Lower lobe of right lung (tissue), 2 donors: ENCODE results near the gene HYKK. TPM values are rescaled to one million over a fixed set of nuclear protein-coding genes. Genes with fewer than 3 reads are reported as not detected.

ENCODE experiments used
- ATAC-seq, 2 donors: fragments of 200-7000 bp; cut with Tn5 transposase; one replicate each; pipeline ENCODE4 v1.9.1; 2020 to 2022; ENCODE audit warnings: mild to moderate bottlenecking in 2 of 2, moderate library complexity in 2 of 2
- DNase-seq: peaks from one replicate; pipeline ENCODE4 v3.0.0-alpha.2; 2020
- H3K27ac ChIP-seq: fragments of 200-600 bp; one replicate; pipeline ENCODE4 v1.8.0; 2022
- H3K27me3 ChIP-seq: fragments of 200-600 bp; one replicate; pipeline ENCODE4 v1.8.0; 2022; ENCODE audit warnings: low read depth
- H3K36me3 ChIP-seq: fragments of 200-600 bp; one replicate; pipeline ENCODE4 v1.8.0; 2022; ENCODE audit warnings: mild to moderate bottlenecking
- H3K4me1 ChIP-seq: fragments of 200-600 bp; one replicate; pipeline ENCODE4 v1.8.0; 2022
- H3K4me3 ChIP-seq: fragments of 200-600 bp; one replicate; pipeline ENCODE4 v1.8.0; 2022; ENCODE audit warnings: mild to moderate bottlenecking
- H3K9me3 ChIP-seq: fragments of 200-600 bp; one replicate; pipeline ENCODE4 v1.8.0; 2022
- CTCF ChIP-seq: fragments of 200-600 bp; IDR thresholded peaks from one replicate; pipeline ENCODE4 v1.8.0; 2022; ENCODE audit warnings: antibody characterized with exemption, mild to moderate bottlenecking
- intact Hi-C: fragments of 100-400 bp; cut with DNase I; formaldehyde crosslinking; loops from one replicate; pipeline ENCODE4 v1.11.0; 2022
- total RNA-seq: library from RNA; stranded (reverse); fragmentation: NEBNext Ultra II Directional; extraction: Animal tissue kit (Norgen Biotek cat#: 25700); gene quantifications from one replicate; pipeline ENCODE4 v1.2.1, GENCODE V29; 2021
- donor health status: DM: no; HTN: yes; CAD: no; lungs with severe emphysema.

The HYKK gene
- total RNA-seq, 1 donor from 2014 or later: 4.1 TPM

GRCh38 chr15:78573416-78573815, 66.0 kb downstream of the HYKK start:
- no peaks in the 10 kb centered on the region for H3K36me3 ChIP-seq
- no peak for DNase-seq
- intact Hi-C loops: no loop called here
- H3K9me3 ChIP-seq: no peaks in the 10 kb centered on the region
- H3K27ac ChIP-seq: no peak overlapping the region
- H3K4me1 ChIP-seq: no peaks in the 10 kb centered on the region
- no peak for TF ChIP-seq CTCF
- H3K4me3 ChIP-seq: no peak overlapping the region
- ATAC-seq: no peak
- no peaks in the 10 kb centered on the region for H3K27me3 ChIP-seq

- Histone ChIP-seq H3K4me3 (no peak overlapping the region), H3K36me3 (no peaks in the 10 kb centered on the region), H3K27me3 (no peaks in the 10 kb centered on the region), H3K27ac (no peak overlapping the region), H3K4me1 (no peaks in the 10 kb centered on the region), H3K9me3 (no peaks in the 10 kb centered on the region)
- intact Hi-C loops: no loop called here
- ATAC-seq: no peak
- no peak for DNase-seq
- no peak for TF ChIP-seq CTCF
Measured at GRCh38 chr15:78574944-78575343, 67.6 kb downstream of the HYKK start.

Other genes starting within 250 kb of the HYKK start
- 34.4 TPM for gene DNAJA4, start 243.0 kb upstream of the HYKK start, total RNA-seq
- 44.4 TPM for gene SKIC8, start 208.0 kb upstream of the HYKK start, total RNA-seq
- not detected for gene CRABP1, start 167.2 kb upstream of the HYKK start, total RNA-seq
- 56.4 TPM for gene IREB2, start 69.4 kb upstream of the HYKK start, total RNA-seq
- 130 TPM for gene PSMA4, start 32.9 kb downstream of the HYKK start, total RNA-seq
- gene CHRNA5, start 57.9 kb downstream of the HYKK start, total RNA-seq: 2.6 TPM
- gene CHRNA3, start 113.4 kb downstream of the HYKK start, total RNA-seq: 1.3 TPM
- gene CHRNB4, start 133.6 kb downstream of the HYKK start, total RNA-seq: not detected